HG03196 (cell line): ENCODE data around the gene SPEN.

Experiments used
- ATAC-seq: cut with Tn5 transposase; IDR thresholded peaks from one replicate; pipeline ENCODE4 v1.9.1; 2021; ENCODE audit not compliant: unreplicated experiment

The SPEN gene

DNA sequence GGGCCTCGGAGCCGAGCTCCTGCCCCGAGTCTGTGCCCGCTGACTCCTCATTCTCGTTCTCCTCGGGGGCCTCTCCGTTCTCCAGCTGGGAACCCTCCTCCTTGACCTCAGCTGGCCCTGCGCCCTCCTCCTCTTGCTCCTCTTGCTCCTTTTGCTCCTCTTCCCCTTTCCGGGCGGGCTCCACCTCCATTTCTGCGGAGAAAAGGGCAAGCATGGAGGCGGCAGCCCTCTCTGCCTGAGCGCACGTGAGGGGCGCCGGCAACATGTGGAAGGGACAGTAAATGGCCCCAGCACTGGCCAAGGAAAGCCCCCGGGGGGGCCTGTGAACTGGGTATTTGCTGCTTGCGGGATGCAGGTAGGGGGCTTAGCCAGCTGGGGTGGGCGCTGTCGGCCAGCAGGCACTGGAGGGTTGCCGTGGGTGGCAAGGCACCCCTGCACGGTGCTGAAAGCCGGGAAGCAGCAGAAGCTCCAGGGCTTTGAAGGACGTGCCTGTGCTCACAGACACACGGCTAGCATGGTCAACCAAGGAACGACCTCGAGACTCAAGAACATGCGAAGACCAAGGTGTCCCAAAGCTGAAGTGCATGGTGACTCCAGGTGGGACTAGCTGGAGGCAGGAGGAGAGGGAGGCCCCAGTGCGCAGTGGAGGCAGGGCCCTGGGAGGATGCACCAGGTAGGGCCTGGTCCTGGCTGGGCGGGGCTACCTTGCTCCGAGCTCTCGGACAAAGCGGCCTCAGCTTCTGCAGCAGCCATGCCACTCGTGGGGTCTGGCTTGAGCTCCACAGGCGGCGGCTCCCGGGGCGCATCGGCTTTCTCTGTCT lies 97.7 kb downstream of the SPEN start:
- ATAC-seq = no peak

DNA sequence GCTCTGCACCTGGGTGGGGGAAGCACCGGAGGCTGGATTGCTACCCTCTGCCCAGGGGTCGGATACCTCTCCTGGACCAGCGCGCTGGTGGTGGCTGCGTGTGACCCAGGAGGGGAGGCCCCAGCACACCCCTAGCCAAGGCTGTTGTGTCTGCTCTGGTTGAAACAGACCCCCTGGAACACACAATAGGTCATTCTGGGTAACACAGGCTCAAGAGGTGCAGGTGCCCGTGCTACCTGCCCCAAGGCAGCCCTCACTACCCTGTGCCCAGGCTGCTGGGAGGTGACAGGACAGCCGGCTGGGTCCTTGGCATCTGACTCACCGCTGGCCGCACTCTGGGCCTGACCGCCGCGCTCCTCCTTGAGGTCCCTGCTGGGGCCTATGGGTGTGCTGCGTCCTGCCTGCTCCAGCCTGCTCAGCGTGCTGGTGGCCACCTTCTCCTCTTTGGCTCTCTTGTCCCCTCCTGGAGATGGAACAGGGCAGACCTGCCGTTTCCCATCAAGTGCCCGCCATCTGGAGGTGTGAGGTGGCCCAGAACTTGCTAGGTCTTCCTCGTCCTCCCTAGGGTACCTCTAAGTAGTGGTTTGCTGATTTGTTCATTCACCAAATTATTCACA lies 98.4 kb downstream of the SPEN start:
- ATAC-seq = no peak

GRCh38 chr1:15946571-15947381 lies 99.3 kb downstream of the SPEN start:
- no peak for ATAC-seq

DNA sequence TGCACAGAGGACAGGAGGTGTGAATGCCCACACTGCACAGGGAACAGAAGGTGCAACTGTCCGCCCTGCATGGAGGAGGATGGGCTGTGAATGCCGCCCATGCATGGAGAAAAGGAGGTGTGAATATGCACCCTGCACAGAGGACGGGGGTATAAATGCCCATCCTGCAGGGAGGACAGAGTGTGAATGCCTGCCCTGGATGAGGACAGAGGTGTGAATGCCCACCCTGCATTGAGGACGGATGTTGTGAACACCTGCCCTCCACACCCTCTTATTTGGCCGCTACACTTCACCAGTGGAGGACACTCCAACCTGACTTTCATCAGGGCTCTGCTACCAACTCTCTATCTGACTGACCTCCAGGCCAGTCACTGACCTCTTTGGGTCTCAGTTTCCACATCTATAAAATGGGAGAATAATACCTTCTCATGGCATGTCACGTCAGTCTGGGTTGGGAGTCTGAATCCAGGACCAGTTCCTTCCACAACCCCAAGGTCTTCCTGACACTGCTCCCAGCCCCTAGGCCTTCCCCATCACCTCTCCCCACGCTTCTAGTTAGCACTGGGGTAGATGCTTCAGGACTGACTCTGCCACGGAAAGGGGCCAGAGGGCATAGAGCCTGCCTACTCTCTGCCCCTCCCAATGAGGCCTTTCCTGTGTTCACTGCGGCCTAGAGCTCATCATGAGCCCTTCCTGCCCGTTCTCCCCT lies 100.0 kb downstream of the SPEN start:
- no peak for ATAC-seq

GRCh38 chr1:15948091-15948591 lies 100.6 kb downstream of the SPEN start:
- ATAC-seq = no peak

DNA sequence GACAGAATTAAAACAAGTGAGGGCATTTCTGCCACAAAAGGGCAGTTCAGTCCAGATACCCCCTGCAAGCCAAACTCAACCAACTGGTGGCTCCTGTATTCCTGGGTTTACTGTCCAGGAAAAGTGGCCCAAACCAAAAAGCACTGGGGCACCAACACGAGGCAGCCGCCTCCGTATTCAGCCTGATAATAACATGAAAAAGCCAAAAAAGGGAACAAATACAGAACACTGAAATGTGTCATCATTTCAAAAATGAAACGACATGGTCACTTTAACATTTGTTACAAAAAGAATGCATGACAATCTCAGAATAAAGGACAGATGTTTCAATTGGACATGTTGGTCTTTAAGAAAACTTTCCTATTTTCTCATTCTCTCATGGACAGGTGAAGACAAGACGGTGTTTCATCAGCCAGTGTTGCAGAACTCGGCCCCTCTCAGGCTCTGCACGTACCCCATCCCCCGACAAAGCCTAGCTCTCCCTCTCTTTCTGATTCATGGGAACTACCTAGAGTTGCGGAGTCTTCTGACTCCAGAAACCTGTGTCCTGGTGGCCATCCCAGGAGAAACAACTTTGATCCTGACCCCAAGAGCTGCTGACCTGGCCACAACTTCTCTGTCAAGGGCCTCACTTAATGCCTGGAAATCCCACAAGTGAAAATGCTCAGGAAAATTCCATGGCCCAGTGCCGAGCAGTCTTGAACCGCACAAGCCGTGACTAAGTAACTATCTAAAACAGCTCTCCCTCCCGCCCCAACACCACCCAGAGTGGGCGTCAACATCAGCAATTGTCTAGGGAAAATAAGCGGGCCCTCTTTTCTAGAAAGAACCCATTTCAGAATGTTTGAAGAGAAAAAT lies 101.3 kb downstream of the SPEN start:
- ATAC-seq = no peak

GRCh38 chr1:15949453-15950245 lies 102.1 kb downstream of the SPEN start:
- ATAC-seq = peak; percentile 47

GRCh38 chr1:15950302-15950701 lies 102.8 kb downstream of the SPEN start:
- ATAC-seq = no peak

DNA sequence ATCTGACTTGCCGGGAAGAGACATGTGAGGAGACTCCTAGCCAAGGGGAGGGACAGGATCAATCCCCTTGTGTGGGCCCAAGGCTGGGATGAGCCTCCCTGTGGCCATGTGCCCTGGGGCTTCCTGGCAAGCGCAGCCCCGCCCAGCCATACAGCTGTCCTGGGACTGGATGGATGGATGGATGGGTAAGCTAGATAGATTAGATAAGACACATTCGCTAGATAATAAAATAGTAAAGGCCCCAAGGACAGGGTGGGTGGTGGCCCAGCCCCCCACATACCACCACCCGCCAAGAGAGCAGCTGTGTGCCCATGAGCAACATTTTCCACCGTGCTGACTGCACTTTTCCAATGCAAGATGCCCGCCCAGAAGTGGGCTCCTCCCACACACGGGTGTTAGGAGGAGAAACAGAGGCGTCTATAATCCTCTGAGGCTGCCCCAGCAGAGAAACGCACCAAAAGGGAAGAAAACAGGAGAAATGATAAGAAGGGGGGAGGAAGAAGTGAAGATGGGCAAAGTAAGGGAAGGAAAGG lies 103.3 kb downstream of the SPEN start:
- no peak for ATAC-seq

DNA sequence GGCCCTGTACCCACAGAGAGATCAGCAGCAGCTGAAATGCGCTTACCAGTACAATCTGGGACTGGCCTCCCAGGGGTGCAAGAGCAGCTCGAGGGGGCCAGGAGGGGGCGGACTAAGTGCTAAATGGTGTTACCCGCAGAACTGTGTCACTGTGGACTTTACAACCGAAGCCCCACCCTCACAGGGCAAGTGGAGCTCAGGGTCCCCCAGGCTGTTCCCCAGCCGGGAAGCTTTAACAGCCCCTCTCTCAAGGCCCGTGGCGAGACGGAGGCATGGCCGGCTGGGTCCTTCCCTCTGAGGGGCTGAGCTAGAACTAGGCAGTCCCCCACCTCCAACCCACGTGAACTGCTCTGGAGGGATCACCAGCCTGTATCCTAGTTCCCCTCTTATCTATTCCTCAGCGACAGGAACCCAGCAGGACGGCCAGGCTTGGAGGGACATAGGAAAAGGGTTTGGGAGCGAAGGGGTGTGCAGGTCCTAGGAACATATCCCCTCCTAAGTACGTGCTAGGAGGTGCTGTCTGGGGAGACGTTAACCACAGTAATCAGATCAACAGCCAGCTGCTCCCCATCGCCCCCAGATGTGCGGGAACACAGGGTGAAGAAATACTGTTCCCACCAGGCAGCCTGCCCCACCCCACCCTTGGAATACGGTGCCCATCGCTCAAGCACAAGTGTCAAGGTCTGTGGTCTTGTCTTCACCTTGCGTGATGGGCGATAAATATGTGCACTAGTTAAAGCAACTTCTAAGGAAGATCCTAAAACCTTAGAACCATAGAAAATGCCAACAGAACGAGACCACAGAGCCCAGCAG lies 104.0 kb downstream of the SPEN start:
- ATAC-seq = no peak

DNA sequence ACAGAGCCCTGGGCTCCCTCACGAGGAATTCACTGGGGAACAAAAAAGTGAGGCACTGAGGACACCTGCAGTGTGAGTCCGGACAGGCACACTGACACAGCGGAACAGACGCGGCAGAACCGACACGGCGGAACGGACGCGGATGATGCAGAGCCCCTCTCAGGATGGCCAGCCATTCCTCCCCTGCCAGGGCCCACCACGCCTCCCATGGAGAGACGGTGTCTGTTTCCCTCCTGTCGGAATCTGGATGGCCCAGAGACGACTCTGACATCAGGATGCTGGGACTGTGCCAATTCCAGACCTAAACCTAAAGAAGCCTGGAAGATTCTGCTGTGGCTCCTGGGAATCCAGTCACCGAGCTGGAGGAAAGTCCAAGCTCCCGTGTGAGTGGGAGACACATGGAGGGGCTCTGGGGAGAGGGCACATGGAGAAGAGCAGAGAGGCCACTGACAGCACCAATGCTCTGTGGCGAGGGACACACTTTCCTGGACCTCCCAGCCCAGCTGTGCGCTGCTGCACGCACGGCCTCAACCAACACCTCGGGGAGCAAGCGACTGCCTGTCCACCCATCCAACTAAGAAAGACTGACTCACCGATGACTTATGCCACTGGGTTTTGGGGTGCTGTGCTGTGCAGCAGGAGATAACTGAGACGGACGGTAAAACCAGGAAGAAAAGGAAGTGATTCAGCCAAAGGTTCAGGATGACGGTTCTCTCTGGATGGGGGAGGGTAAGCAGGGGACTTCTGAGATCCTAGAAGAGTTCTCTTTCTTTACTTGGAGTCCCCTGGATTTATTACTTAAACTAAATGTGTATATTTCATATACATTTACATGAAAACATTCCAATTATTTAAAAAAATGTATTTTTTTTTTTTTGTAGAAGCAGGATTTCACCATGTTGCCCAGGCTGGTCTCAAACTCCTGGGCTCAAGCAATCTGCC lies 105.1 kb downstream of the SPEN start:
- no peak for ATAC-seq

- no peak for ATAC-seq
These were observed 105.8 kb downstream of the SPEN start for GRCh38 chr1:15953294-15953771.

DNA sequence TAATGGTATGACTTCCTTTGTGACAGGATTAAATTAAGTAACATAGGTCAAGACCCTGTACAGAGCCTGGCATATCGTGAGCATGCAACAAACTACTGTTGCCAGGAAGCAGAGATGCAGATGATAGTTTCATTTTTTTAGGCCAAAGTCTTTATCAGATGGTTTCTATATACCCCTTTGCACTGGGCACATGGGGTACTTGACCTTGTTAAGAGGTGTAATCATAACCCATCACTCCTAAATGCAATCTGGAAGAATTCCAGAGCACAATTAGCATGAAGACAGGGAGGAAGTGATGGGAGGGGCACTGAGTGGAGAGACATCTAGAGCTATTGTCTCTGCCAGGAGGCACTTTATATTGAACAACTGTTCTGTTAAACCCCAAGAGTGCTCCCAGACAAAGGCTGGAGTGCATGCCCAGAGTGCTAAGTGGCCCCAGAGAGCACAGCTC lies 106.3 kb downstream of the SPEN start:
- no peak for ATAC-seq

- ATAC-seq = no peak
These were observed 106.8 kb downstream of the SPEN start for GRCh38 chr1:15954316-15954715.

DNA sequence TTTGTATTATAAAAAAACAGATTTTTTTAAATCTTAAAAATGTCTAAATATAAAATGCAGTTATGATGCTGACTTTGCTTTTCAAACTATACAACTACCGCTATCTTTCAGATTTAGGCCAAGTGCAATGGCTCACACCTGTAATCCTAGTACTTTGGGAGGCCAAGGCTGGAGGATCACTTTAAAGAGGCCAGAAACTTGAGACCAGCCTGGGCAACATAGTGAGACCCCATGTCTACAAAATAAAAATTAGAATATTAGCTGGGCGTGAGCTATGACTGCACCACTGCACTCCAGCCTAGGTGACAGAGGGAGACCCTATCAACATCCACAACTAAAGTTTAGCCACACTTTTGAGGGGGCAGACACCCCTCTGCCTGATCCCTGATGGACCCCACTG lies 108.0 kb downstream of the SPEN start:
- no peak for ATAC-seq

GRCh38 chr1:15956150-15956549 lies 108.6 kb downstream of the SPEN start:
- no peak for ATAC-seq
